ENCODE results near the gene CAMSAP1.

CAMSAP1 gene

DNA sequence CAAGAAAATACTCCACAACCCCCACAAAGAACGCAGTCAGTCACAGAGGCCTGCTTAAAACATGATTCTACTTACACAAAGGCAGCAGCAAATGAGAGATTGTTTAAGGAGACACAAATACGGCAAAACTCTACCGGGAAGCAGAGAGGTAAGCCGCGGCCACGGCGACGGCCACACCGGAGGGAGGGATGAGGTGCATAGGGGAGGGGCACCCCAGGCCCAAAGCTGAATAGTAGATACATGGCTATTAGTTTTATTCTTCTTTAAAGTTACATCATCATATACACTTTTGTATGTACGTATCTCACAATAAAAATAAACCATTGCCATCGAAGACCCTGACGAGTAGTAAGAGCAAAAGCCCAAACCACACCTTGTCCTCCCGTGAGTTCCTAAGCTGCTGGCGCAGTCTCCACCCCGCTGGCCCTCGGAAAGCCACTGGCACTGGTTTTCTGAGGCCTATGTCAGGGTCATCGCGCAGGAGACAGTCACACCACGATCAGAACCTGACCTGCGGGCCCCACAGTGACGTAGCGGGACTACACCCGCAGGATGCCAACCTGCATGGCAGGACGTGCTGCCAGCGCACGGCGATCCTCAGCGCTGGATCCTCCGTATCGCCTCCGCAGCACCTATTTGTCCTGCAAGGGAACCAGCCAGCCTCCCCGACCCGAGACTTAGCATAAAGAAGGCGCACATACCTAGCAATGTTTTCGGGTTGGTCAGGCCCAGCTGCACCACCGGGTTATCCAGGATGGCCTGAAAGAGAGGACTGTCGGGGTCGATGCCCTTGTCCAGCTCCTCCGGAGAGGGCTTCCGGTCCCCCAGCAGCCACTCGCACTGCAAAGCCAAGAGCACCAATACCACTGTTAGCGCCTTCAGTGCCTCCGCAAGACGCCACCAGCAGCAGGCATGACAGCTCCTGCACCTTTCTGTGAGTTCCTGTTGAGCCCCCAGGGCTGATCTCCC, 30.5 kb upstream of the CAMSAP1 start:
- DNase-seq = no peak

DNA sequence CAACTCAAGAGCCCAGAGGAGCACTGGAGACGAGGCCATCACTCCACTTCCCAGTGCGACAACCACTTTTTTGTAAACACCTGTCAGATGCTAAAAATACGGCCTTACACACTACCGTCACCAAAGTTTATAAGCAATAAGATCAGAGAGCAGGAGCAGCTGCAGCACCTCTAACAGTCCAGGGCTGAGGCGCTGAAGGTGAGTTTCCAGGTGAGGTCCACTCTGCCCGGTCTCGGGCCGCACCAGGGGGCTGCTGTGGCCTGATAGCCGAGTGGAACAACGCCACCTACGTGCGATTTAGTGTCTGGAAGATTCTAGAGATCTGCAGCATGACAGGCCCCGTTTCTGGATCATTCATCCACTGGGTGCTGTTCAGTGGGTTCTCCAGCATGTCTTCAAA, 25.8 kb upstream of the CAMSAP1 start:
- DNase-seq = no peak

DNA sequence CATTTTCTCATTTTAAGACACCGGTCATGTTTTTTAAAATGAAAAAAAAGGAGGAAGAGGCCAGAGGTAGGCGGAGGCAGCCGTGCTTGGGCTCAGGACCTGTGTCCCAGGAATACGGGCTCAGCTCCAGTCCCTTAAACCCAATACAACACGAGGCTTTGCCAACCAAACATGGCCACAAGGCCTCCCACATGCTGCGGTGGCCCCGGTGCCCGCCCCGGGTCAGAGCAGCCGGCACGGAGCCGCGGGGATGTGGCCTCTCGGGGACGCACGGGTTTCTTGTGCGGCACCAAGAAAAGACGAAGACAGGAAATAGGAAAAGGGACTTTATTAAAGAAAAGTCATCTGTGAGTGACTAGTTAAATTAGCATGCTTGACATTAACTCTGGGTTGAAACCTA, 25.3 kb upstream of the CAMSAP1 start:
- DNase-seq = no peak

DNA sequence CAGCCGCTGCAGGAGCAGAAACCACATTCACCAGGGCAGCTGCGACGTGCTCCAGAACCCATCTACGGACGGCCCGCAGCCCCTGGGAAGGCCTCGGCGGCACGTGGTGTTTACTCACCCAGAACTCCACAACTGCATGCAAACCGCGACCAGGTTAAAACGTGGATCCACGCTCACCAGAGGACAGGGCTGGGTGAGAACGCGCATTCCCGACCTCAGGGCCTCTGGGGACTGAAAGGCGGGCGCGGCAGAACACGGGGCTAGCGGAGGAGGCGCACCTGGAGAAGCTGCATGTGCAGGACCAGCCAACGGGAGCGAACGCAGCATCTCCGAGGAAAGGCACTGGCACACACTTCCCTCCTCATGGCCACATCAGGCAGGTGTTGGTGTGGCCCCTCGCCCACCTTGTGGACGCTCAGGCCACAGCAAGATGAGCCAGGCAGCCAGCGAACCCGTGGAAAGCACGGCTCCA, 24.0 kb upstream of the CAMSAP1 start:
- no peak for DNase-seq

DNA sequence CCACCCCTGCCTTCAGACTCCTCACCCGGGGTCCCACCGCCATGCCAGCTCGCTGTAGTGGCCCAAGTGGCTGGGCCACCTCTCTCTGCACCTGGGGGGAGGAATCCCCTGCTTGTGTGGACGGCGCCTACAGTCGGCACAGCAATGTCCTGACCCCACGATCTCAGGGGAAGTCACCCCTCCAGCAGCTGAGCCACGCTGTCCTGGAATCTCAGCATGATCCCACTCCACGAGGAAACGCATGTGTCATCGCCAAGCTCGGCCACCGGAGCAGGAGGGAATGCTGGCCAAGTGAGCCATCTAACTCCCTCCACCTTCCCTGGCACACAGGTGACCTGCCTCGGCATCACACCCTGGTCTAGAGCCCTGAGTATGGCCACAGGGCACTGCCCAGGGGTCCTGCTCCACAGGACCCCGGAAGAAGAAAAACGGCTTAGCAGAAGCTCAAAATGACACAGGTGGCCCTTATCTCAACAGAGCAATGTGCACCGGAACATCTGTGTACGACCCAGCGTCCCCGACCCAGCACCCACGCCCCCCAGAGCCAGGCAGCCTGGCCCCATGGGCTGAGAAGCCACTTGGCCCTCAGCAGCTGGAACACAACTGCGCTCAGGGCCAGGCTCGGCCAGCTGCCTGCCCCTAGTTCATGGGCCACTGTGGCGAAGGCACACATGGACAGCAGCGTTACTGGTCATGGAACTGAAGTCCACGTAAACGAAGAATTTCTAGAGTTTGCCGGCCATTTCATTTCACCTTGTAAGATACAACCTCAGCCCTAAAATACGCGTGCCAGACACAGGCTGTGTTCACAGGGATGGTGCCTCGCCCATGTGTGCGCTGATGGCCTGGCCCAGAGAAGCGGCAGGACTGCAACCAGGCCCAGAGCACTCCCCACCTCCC, 23.4 kb upstream of the CAMSAP1 start:
- no peak for DNase-seq

DNA sequence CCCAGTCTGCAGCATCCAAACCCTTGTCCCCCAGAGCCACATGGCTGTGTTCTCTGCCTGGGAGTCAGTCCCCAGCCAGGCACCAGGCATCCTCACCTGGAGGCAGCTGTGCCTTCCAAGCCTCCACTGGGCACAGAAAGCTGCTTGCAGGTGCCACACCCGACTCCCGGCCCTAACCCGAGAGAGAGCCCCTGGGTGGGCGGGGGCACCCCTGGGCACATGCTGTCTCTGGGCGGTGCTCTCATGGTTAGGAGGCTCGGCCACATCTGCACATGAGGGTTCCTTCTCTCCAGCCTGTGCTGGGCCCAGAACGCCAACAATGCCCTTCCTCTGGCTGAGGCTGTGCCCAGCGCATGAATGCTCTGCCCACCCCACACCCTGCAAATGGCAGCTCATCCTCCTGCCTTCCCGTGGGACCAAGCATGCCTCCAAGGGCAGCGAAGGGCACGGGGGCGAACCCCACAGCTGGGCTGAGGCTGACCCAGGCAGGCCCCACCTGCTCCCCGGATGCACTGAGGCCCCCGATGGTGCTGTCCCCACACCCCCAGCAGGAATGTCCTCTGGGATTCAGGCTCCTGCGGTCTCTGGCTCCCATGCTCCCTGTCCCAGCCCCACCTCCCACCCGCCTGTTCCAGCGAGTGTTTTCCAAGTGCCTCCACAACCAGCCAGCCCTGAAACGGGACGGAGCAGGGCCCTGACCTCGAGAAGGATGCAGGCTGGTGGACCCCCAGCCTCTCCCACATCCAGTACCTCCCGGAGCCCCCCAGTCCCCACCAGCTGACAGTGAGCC, 22.5 kb upstream of the CAMSAP1 start:
- no peak for DNase-seq

DNA sequence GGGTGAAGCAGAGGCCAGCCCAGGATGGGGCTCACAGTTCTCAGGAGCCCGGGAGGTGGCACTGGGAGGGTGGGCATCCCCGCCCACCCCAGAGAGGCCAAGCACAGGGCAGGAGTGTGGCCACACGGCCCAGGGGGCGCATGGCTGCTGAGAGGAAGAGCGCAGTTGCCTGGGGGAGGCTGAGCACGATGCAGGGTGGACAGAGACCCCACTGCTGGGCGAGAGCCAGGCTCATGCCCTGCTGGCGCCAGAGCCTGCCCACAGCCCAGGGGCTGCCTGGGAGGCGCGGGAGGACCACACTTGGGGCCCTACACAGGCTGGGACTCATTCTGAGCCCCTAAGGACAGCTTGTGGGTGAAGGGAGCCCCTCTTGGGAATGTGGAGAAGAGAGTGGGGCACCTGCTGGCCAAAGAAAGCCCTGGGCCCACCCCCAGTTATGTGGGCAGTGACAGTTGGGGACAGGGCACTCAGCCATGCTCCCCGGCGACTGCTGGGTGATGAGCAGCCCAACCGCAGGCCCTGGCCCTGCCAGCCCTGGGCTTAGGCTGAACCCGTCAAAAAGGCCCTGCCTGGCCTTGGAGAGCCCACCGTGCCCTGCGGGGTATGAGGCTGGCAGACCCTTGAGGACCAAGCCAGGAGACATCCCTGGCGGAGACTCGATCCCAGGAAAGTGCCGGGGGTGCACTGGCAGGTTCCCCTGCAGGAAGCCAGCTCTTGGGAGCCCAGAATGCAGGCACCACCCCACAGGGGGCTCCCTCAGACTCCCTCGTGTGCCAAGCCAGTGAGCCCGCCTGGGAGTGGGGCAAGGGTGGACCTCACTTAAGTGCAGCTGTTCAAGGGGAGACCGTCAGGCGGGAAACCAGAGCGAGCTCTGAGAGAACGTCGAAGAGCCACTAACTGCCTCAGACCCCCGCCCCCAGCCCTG, 21.6 kb upstream of the CAMSAP1 start:
- DNase-seq = no peak

DNA sequence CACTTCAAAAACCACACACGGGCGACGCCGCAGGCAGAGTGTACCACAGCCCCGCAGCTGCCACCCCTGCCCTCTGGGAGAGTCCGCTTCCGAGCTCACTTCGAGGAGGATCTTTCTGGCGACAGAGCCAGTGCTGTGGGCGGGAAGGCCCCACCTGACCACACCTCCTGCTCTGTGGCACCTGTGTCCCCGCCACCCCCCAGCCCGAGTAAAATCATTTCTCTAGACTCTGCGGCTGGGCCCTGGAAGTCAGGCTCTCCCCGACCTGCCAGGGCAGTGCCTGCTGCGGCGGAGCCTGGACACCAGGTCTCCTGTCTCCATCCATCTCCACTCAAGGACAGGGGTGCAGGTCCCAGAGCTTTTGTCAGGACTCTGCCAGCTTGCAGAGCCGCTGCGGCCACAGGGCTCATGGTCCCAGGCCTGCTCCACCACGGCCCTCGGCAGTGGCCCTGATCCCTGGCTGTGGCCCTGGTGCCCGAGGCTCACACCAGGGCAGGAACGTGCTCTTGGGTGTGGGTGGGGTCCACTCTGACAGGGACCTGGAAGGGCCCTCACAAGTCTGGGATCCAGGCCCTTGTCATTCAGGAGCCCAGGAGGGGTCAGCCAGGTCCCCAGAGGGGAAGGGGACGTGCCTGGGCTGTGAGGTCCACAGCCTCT, 20.9 kb upstream of the CAMSAP1 start:
- DNase-seq = no peak

DNA sequence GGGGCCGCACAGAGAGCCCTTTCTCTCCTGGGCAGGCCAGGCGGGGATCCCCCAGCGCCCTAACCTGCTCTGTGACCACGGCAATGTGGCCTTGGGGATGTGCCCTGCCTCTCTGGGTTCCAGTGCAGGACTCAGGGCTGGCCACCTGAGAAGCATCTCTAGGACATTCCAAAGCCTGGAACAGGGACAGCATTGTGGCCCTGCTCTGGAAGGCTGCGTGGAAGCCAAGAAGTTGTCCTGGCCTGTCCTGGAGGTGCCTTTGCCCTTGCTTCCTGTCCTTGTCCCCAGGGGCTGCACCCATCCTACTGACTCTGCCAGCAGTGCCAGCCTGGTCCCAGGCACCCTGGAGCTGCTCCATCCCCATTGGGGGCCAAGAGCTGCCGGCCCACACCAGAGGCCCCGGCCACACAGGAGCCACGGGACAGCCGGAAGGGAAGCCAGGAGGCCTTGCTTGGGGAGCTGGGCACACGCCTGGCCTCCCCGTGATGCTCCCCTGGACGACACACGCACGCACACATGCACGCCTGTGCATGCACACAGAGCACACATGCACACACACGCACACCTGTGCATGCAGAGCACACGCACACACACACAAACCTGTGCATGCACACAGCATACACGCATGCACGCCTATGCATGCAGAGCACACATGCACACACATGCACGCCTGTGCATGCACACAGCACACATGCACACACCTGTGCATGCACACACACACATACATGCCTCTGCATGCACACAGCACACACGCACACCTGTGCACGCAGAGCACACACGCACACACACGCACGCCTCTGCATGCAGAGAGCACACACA, 20.1 kb upstream of the CAMSAP1 start:
- DNase-seq = no peak

DNA sequence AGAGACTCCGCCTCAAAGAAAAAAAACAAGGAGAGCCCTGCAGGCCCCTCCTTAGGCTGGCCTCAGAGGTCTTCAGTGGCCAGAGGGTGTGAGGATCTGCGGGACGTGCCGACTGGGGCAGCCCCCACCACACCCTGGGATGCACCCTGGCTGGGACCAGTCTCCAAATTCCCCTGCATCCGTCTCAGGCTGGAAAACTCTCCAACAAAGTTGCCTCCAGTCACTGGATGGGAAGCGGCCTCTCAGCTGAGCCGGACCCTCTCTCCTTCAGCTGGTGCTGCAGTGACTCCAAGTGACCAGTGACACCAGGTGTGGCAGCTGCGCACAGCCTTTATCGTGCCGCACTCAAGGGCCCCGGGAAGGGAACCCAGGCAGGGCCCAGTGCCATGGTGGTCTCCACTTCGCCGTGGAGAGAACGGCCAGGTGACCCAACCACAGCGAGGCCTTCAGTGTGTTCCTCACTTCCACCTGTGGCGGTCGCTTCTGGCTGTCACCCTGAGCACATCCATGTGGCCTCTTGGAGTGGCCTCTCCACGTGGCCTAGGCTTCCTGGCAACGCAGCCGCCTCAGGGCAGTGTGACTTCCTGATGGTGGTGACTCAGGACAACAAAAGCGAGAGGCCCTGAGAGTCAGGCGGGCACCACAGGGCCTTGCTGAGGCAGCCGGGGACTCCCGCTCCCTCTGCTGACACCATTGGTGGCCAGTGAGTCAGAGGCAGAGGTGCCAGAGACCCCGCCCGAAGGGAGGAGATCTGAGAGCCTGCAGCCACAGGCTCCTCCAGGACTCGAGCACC, 19.3 kb upstream of the CAMSAP1 start:
- no peak for DNase-seq

DNA sequence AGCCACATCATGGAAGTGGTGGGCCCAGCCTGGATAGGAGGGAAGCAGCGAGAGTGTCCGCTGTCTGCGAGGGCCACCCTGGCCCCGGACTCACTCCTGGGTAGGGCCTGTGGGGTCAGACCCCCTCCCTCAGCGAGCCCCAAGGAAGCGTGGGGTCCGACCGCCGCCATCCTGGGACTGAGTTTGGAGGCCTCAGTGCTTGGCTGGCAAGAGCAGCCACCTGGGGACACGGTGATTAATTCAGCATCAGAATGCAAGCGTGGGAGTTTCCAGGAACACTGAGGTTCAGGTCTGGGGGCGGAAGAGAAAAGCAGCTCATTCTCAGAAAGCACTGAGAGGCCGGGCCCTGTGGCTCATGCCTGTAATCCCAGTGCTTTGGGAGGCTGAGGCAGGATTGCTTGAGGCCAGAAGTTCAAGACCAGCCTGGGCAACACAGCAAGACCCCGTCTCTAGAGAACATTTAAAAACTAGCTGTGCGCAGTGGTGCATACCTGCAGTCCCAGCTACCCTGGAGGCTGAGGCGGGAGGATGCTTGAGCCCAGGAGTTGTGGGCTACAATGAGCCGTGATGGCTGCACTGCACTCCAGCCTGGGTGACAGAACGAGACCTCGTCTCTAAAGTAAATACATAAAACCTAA, 18.3 kb upstream of the CAMSAP1 start:
- no peak for DNase-seq

DNA sequence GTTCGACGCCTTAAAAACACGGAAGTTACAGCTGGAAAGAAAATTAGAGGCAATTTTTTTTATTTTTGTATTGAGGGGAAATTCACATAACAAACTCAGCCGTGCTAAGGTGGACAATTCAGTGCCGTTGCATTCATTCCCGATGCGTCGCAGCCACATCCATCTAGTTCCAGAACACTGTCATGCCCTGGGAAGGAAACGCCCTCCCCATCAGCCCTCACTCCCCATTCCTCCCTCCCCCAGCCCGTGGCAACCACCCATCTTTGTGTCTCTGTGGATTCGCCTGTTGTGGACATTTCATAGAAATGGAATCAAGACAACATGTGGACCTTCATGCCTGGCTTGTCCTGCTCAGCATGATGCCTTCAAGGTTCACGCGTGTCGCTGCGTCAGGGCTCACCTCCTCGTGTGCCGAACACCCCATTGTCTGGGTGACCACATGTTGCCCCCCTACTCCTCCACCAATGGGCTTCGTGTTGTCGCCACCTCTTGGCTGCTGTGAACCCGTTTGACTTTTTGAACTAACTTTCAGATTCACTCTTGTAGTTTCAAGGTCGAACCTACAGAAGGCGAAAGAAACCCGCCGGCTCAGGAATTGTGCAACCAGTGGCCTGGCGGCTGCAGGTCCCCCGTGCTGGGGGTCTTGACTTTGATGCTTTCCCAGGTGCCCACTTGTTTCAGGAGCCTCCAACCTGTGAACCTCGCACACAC, 17.4 kb upstream of the CAMSAP1 start:
- DNase-seq = no peak

DNA sequence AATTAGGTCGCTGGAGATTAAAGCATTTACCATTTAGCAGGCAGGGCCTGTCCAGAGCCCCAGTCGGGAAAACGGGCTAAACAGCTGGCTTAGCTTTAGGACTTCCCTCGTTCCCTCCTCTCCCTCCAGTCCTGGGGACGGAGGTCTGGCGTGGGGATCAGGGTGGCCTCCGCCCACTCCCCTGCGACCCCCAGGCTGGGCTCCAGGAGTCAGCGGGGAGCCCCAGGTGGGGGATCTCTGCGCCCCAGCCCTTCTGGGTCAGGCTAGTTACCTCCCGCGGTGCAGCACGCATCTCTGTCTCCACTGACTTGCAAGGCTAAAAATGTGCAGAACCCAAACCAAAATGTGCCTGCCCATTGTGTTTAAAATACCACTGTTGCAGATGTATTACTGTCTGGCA, 16.2 kb upstream of the CAMSAP1 start:
- DNase-seq = no peak

DNA sequence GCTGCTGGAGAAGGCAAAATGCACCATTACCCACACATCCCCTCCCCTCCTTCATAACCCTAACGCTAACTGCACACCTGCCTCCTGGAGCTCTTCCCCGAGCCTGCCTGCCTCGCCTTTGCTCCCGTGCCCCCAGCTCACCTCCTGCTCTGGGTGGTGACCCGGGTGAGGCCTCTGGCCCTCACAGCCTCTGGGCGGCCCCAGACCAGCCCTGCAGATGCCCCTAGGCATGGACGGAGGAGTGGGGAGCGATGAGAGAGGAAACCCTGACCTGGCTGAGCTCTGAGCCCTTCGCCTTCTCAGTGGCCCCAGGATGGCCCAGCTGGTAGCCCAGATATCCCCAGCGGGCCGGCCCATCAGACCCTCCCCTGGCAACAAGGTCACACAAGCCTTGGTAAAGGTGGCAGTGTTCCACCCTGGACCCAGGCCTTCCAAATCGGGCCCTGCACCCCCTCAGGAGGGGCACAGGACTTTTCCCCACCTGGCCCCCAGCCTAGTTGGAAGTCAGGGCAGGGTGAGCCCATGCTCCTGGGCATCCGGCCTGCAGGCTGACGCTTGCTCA, 14.5 kb upstream of the CAMSAP1 start:
- no peak for DNase-seq

DNA sequence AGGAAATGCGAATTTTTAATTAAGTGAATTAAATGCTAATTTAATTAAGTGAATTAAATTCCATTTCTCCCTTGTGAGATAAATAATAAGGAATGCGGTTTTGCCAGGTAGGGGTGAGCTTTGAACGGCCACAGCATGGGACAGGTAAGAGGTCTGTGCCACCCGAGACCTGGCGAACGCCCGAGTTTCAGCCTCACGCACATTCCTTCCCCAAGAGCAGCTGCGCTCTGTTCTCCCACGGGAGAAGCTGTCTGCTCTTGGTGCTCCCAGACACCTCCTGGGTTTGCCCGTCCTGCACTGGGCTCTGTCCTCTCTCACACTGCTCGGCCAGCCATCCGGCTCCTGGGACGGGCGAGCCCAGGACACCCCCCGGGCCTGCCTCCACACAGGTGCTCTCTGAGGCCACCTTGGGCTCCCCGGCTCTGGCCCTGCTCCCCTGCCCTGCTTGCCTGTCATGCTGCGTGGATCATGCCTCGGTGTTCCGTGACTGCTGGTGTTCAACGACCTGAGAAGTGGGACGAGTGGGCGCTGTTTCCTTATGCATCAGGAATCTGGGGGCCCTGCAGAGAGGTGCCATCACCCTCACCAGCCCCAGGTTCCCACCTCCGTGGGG, 13.7 kb upstream of the CAMSAP1 start:
- no peak for DNase-seq

DNA sequence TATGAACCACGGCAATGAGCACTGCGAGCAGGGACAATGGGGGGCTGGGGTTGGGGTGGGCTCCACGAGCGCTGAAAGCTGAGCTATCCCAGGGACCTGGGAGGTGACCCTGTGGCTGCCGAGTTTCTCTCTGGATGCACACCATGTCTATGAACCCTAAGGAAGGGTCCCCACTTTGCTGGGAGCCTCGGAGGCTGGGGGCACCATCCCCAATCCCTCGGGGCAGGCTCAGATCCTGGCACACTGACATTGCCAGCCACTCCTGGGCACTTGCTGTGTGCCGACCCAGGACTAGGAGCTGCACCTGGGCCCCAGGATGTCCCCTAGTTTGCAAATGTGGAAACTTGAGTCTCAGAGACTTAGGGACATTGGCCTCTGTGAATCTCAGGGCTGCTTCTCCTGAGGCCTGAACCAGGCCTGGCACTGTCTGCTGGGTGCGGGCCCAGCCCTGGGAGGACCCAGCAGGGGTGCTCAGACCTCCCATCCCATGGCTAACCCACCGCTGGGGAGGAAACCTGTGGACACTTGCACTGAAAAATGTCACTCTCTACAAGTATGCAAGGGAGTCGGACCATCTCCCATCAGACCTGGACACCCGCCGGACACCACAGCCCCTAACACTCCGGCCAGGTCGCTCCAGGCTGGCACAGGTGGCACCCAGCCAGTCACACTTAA, 13.0 kb upstream of the CAMSAP1 start:
- DNase-seq = no peak

Data from GOT3 (cell line).